Measurements from ENCODE around the gene PIGU. TPM values are rescaled to one million over a fixed set of nuclear protein-coding genes. Genes with fewer than 3 reads are reported as not detected.

Gene PIGU
- total and polyA plus RNA-seq, 9 of the 15 experiments (the other 6 are each of a cell fraction or from before 2014, with no cell fraction given): 6.5 to 100 (median 28.1) TPM

GRCh38 chr20:34708621-34709043, 31.7 kb upstream of the PIGU start:
- 6% methylated on average over 17 of the region's 22 CpGs for WGBS (ENCODE audit: insufficient coverage, low coverage, missing lambda C conversion rate)
- no peaks in the 10 kb centered on the region for H3K9me3 ChIP-seq (replicated peaks; ENCODE audit: control insufficient read depth, insufficient read depth, low read depth, low read length)
- ATAC-seq (peak; percentile 61), DNase-seq (ENCODE audit: extremely low read depth in 1 of 4, low spot score in 3 of 4) (peak; percentile 34 to 74 (median 55)), FAIRE-seq (no peak)
- H2AFZ ChIP-seq (ENCODE audit: low read depth, low read length): peak overlapping the region; percentile 96
- peak overlapping the region; percentile 79 to 93; a peak in 3 of 4 replicates for H3K9ac ChIP-seq (ENCODE audit: insufficient read depth in 1 of 2, low read depth in 2 of 2, low read length in 2 of 2)
- ChIA-PET CTCF (ENCODE audit: low intra/inter-chr PET ratio) (interaction anchor here (0.5 to 1.1 kb wide), 3 partner anchors 128 to 172 kb away, joined by 3 to 5 read pairs (median 3); no protein-coding TSS in a partner anchor), POLR2A (interaction anchor here (0.8 to 1.0 kb wide), 2 partner anchors 10 to 12 kb away, joined by 3 read pairs; no protein-coding TSS in a partner anchor)
- intact Hi-C loops (cut with micrococcal nuclease) (loop anchor here (1.0 to 5.0 kb wide), 3 partner anchors 170 to 516 kb away; no protein-coding TSS in a partner anchor), in situ Hi-C loops (cut with MboI) (loop anchor here (10.0 kb wide), 2 partner anchors 174 to 394 kb away; no protein-coding TSS in a partner anchor)
- H3K27ac ChIP-seq (ENCODE audit: extremely low read depth, low read depth, low read length): no peak overlapping the region
- H3K4me3 ChIP-seq: peak overlapping the region; percentile 73
- H3K4me1 ChIP-seq (replicated peaks in 1 of 2; ENCODE audit: control insufficient read depth in 2 of 2, insufficient read depth in 2 of 2, low read length in 2 of 2): peaks cover 27 to 41% of the 10 kb centered on the region in 2 experiments
- no peaks in the 10 kb centered on the region for H3K79me2 ChIP-seq (ENCODE audit: control insufficient read depth, insufficient read depth, low read length)
- peak overlapping the region; percentile 84 for H3K4me2 ChIP-seq (ENCODE audit: insufficient read depth, low read length)
- no TSS peak for BruUV-seq (replicated peaks)
- H3K9me1 ChIP-seq (ENCODE audit: control insufficient read depth, insufficient read depth, low read length): no peaks in the 10 kb centered on the region
- no peaks in the 10 kb centered on the region for H3K27me3 ChIP-seq (ENCODE audit: control insufficient read depth in 2 of 2, insufficient read depth in 2 of 2, low read length in 2 of 2)
- no peaks in the 10 kb centered on the region; the same call in 2 of the 3 replicates for H3K36me3 ChIP-seq (ENCODE audit: control insufficient read depth, insufficient read depth, low read length)
- H4K20me1 ChIP-seq (replicated peaks; ENCODE audit: control insufficient read depth, insufficient read depth, low read length): 0 out of 2 replicates have a peak, but pooled peaks cover 1% of the 10 kb centered on the region
- TF ChIP-seq IFI16 (CRISPR knock-in tag; IDR thresholded peaks at IDR 0.05) (no peak), ZNF274 (IDR thresholded peaks at IDR 0.05; ENCODE audit: borderline replicate concordance, low read depth, low read length) (no peak), HEY1 (CRISPR knock-in tag; IDR thresholded peaks at IDR 0.05; ENCODE audit: borderline replicate concordance) (no peak), FUS (optimal IDR thresholded peaks at IDR 0.05; ENCODE audit: low read depth, low read length) (no peak), RBM34 (IDR thresholded peaks at IDR 0.05; ENCODE audit: borderline replicate concordance, insufficient read depth, low read length) (no peak), STAG1 (CRISPR knock-in tag; IDR thresholded peaks at IDR 0.05; ENCODE audit: borderline replicate concordance) (no peak; the same call in 1 of the 2 replicates), CHD7 (IDR thresholded peaks at IDR 0.05; ENCODE audit: low read depth, low read length) (no peak), HLTF (IDR thresholded peaks at IDR 0.05) (no peak), ZBTB7A (IDR thresholded peaks at IDR 0.05; ENCODE audit: borderline replicate concordance, control insufficient read depth, low read depth, low read length) (peak; percentile 93), PHF21A (IDR thresholded peaks at IDR 0.05; ENCODE audit: borderline replicate concordance, low read depth) (no peak), ZNF282 (CRISPR knock-in tag; IDR thresholded peaks at IDR 0.05) (no peak), OTX1 (CRISPR knock-in tag; IDR thresholded peaks at IDR 0.05) (no peak)

Data from K562 (cell line).